Mononuclear cell (primary cell): ENCODE measurements around the gene INPP5K. TPM values are rescaled to one million over a fixed set of nuclear protein-coding genes. Genes with fewer than 3 reads are reported as not detected.
A peak's percentile ranks its signal among the peaks of the same experiment; 100 is the strongest.
"Not testable (repeated sequence)": the region's sequence is repeated elsewhere in the genome, so short reads cannot be mapped to it uniquely, and the experiment has no call there.

Experiments
- H3K27me3 ChIP-seq: 2 replicates; pipeline ENCODE4 v1.6.0; 2011; ENCODE audit warnings: low read length, control low read depth; ENCODE audit not compliant: insufficient read depth
- H3K4me1 ChIP-seq: 2 replicates; pipeline ENCODE4 v1.5.1; 2011; ENCODE audit warnings: mild to moderate bottlenecking, low read length, control low read depth; ENCODE audit not compliant: insufficient read depth
- H3K4me3 ChIP-seq: 2 replicates; pipeline ENCODE4 v1.5.1; 2011; ENCODE audit warnings: mild to moderate bottlenecking, low read length, moderate library complexity
- H3K9me3 ChIP-seq: 2 replicates; pipeline ENCODE4 v1.5.1; 2011; ENCODE audit warnings: low read depth, mild to moderate bottlenecking, control low read depth, low read length
- total RNA-seq: library from RNA; depleted of rRNA; stranded (reverse); fragments of >200 nt; gene quantifications from one replicate; pipeline ENCODE4 v1.2.3, GENCODE V29; 2012

INPP5K gene
- 102 TPM for total RNA-seq

DNA sequence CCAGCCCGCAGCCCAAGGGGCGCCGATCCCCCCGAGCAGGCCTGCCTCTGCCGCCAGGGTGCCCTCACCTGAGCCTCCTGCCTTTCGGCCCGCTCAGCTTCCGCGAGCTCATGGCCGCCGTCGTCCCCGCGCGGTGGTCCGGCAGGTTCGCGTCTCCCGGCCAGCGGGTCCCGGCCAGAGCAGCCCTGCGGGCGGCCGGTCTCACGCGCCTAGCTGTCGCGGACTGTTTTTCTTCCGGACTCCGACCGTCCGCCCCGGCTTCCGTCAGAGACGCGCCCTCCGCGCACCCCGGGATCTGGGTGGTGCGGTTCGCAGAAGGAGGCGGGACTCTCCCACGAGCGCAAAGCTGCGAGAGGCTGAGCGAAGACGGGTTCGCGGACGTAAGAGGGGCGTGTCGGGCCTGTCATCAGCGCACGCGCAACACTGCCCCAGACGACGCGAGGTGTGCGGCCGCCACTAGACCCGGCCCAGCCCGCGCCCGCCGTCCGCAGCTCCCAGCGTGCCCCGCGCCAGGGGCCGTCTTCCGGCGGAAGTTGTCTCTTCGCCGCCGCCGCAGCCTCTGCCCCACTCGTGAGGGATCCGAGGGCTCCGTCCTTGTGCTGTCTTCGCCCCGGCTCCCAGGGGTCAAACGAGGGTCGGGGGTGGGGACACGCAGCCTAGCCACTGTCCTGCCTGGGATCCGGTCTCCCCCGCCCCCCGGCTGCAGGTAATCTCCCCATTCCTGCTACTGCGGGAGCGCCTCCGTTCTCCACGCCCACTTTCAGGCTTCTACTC is at the start of gene INPP5K:
INPP5K (minus strand) TSS at position 225 of the 774 bp plus-strand sequence; CDS start at position 112, 113 bp downstream.
- Histone ChIP-seq H3K9me3 (no peaks in the 10 kb centered on the region), H3K4me3 (peak within 1 kb of the TSS; percentile 92), H3K4me1 (peaks cover 28% of the 10 kb centered on the region), H3K27me3 (no peaks in the 10 kb centered on the region)

- H3K27me3 ChIP-seq: no peaks in the 10 kb centered on the region
- H3K9me3 ChIP-seq: no peaks in the 10 kb centered on the region
- H3K4me3 ChIP-seq: no peak overlapping the region
- peaks cover 36% of the 10 kb centered on the region for H3K4me1 ChIP-seq
These were observed 49.5 kb upstream of the INPP5K start for GRCh38 chr17:1565877-1566276.

DNA sequence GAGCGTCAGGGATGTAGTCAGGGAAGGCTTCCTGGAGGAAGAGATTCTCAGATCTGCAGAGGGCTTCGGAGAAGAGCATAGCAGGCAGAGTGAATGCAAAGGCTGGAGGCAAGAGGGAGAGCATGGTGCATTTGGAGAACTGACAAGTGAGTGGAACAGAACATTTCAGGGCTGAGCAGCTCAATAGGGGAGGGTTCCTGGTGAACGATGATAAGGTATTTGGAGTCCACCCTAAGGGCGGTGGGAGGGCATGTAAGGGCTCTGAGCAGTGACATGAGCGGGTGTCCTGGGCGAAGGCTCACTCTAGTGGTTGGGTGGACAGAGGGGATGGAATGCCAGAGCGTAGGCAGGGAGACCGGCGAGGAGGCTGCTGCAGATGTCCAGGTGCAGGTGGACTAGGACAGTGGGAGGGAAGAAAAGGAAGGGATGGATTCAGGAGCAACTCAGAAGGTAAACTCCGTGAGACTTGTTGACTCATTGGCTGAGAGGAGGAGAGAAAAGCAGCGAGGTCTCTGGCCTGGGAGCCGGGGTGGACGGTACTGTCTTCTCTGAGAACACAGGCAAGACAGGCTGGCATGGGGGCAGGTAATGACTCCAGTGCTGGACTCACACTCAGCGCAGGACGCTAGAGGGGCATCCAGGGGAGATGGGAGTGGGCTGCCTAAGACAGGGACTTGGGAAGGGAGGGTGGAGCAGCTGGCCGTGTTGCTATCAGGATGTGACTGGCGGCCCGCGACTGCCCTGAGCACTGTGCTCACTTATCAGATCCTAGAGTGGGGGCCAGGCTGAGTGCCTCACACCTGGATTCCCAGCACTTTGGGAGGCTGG is 47.6 kb upstream of the INPP5K start:
- Histone ChIP-seq H3K4me3 (no peak overlapping the region), H3K9me3 (no peaks in the 10 kb centered on the region), H3K27me3 (no peaks in the 10 kb centered on the region), H3K4me1 (peaks cover 46% of the 10 kb centered on the region)

DNA sequence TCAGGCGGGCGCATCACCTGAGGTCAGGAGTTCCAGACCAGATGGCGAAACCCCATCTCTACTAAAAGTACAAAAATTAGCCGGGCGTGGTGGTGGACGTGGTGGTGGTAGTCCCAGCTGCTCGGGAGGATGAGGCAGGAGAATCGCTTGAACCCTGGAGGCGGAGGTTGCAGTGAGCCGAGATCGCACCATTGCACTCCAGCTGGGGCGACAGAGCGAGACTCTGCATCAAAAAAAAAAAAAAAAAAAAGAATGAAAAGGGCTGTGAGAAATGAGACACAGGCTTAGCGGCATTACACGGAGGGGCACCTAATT is 47.0 kb upstream of the INPP5K start:
- not testable (repeated sequence) for H3K4me3 ChIP-seq, H3K27me3 ChIP-seq, H3K9me3 ChIP-seq
- peaks cover 46% of the 10 kb centered on the region for H3K4me1 ChIP-seq

- no peaks in the 10 kb centered on the region for H3K27me3 ChIP-seq
- H3K4me1 ChIP-seq: peaks cover 41% of the 10 kb centered on the region
- H3K9me3 ChIP-seq: no peaks in the 10 kb centered on the region
- H3K4me3 ChIP-seq: peak overlapping the region; percentile 49
These were observed 45.8 kb upstream of the INPP5K start for GRCh38 chr17:1562176-1562643.

DNA sequence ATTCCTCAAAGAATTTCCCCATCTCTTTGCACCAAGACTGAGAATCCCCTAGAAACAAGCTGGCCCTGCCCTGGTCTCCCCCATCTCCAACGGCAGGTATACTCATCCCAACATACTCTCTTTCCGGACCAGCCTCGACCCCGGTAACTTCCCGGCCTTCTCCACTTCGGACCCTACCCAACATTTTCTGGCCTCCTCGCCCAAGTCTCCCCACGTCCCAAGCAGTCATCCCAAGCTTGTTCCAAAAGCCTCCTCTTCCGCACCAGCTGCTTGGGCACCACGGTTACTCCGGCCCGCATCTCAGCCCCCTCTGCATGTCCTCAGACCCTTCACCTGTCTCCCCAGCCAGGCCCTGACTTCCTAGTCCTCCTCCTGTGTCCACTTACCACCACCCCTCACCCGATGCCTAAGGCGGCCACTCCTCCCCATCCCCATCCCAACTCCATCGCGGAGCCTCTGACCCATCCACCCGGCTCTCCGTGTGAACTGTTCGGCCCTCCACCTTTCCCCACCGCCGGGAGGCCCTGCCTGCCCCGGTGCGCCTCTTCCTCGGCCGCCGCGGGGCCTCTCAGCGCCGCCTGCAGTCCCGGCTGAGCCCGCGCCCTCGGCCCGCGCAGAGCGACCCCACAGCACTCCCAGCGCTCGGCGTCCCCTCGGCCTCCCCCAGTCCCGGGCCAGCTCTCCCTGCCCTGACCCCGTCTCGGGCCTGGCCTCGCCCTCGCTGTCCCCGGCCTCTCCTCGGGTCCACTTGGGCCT is 45.2 kb upstream of the INPP5K start:
- H3K4me3 ChIP-seq: peak overlapping the region; percentile 49
- H3K4me1 ChIP-seq: peaks cover 41% of the 10 kb centered on the region
- no peaks in the 10 kb centered on the region for H3K9me3 ChIP-seq
- H3K27me3 ChIP-seq: no peaks in the 10 kb centered on the region

DNA sequence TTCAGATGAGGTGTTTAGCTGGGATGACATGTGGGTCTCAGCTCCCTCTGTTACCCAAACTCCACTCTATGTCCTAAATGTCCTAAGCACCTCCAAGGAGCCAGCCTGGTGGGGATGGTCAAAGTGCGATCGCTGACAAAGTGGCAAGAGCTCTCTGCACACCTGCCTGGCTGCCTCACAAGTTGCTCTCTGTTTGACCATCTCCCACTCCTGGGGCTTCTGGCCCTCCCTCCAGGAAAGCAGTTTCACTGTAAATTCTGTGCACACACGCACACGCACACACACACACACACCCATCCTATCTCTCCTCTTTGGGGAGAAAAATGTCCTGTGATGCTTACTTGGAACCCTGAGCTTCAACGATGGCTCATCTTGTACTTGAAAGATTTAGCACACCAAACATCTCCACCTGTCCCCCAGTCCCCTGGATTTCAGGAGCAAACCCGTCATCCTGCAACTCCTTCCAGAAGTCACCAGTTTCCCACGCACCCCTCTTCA is 44.5 kb upstream of the INPP5K start:
- Histone ChIP-seq H3K4me1 (peaks cover 41% of the 10 kb centered on the region), H3K4me3 (no peak overlapping the region), H3K9me3 (no peaks in the 10 kb centered on the region), H3K27me3 (no peaks in the 10 kb centered on the region)

DNA sequence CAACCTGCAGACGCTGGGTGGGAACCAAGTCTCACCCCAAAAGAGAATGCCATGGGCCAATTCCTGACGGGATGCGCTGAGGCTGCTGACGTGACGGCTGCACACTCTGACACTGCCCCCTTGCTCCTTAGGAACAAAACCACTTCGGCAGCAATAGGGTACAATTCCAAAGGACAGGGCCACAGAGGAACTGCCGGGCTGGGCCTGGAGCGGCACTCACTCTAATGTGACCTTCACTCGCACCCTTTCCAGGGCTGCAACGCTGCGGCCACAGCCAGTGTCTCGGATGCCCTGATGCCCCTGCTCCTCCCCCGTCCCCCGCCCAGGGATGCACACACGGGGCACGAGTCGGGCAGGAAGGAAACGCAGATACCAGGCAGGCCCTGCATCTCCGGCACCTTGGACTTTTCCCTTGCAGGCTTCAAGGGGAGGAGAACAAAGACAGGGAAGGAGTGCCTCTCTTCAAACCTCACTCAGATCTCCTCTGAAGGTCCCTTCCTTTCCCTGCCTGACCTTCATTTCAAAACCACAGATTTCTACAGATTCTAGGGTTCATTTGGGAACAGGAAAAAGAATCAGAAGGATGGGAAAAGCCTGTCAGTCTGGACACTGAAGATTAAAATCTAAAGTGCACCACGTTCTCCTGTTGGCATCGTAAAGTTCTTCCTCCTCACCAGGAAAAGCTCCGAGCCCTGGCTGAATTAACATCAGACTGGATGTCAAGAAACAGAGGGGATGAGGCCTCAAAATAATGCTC is 43.9 kb upstream of the INPP5K start:
- Histone ChIP-seq H3K4me1 (peaks cover 45% of the 10 kb centered on the region), H3K9me3 (no peaks in the 10 kb centered on the region), H3K4me3 (no peak overlapping the region), H3K27me3 (no peaks in the 10 kb centered on the region)

DNA sequence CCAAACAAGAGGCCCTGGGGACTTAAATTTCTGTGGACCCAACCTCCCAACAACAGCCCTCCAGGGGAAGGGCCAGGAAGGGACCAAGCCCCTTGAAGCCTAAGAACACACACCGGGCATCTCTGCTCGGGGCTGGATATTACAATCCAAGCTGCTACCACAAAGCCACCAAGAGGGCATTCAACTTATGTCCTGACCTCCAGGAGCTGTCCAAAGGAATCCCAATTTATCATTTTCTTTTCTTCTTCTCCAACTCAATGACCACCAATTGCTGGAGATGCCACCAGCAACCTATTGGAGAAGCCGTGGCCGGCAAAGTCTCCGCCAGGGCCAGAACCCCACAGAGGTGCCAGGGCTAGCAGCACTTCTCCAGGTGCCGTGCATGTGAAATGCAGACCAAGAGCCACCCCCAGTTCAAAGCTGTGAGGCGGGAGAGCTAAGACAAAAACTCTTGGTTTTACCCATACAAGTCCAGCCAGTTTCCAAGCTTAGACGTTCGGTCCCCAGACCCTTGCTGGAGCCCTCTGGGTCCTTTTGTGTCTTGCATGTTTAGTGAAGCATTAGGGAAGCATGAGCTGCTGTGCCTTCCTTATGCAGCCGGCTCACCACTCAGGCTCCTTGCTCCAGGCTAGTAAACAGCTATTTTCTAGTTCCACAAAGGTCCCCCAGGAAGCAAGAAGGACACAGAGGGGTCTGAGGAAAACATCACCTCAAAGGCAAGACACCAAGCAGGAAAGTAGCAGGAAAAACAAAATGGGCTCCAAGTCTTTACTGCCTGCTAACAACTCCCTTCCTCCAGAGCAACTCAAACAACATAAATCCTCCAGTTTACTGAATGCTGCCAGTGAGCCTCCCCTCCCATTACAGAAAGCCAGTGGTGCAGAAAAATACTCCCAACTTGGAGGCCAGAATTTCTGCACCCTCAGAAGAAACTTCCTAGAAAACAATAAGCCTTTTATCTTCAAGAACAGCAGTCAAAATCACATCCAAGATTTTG is 42.9 kb upstream of the INPP5K start:
- no peaks in the 10 kb centered on the region for H3K9me3 ChIP-seq

GRCh38 chr17:1558401-1558800 is 42.0 kb upstream of the INPP5K start:
- Histone ChIP-seq H3K4me3 (no peak overlapping the region), H3K4me1 (peaks cover 58% of the 10 kb centered on the region), H3K27me3 (no peaks in the 10 kb centered on the region), H3K9me3 (no peaks in the 10 kb centered on the region)

More for the DNA sequence above, 42.9 kb upstream of the INPP5K start:
- Histone ChIP-seq H3K4me3 (no peak overlapping the region), H3K4me1 (peaks cover 55% of the 10 kb centered on the region), H3K27me3 (no peaks in the 10 kb centered on the region)

DNA sequence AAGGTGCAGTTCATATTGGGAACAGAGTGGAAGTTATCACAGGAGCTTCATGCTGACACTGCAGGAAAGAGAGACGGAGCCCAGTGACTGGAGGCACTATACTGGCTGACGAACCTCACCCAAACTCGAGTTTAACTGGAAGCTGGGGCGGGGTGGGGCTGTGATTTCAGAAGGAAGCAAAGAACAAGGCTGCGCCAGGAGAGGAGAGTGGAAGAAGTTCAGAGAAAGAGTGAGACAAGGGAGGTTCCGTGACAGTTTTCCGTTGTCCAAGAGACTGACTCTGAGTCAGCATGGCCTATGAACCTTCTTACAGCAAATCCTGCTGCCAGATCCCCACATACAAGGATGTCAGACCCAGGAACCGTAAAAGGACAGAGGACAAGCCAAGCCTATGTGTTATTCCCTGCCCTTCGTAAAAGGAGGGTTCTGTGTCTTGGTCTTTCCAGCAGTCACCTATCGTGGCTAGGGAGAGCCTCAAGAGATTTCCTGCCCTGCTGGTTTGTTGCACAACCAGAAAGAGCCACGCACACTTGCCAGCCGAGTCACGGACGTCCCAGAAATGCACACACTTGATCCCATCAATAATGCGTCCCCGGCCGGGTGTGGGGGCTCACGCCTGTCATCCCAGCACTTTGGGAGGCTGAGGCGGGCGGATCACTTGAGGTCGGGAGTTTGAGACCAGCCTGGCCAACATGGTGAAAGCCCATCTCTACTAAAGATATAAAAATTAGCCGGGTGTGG is 41.1 kb upstream of the INPP5K start:
- Histone ChIP-seq H3K4me1 (peaks cover 52% of the 10 kb centered on the region), H3K9me3 (no peaks in the 10 kb centered on the region), H3K4me3 (no peak overlapping the region), H3K27me3 (no peaks in the 10 kb centered on the region)

DNA sequence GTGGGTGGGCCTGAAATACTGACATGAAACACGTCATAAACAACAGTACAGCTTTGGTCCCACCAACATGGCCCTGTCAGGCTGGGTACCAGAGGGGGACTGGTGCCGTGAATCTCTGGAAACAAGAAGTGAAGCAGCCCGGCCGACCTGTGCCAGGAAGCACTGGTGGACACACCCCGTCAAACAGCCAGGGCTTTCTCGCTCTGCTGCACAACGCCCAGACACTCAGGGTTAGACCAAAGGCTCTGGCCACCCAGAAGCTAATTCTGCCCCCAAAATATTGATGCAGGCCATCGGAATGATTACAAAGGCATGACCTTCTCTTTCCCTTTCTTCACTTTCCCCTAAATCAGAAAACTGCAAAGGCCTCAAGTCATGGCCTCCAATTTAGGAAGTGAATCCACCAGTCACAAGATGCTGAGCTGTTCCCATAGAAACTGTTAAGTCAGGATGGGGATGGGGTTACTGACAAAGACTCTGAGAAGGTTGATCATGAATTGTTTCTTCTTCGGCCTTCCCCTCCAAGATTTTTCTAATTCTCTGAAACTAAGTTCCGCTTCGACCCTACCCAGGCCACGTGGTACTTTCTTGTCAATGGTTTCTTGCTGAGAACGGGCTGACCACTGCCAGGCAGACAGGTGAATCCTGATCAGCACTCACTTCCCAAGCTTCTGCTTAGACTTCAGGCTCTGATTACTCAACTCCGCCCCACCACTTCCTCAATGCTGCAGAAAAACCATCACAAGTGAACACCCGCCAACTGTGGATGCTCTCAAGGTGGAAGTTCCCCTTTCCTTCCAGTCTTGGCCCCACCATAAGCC is 39.4 kb upstream of the INPP5K start:
- no peak overlapping the region for H3K4me3 ChIP-seq
- H3K27me3 ChIP-seq: no peaks in the 10 kb centered on the region
- H3K4me1 ChIP-seq: peaks cover 43% of the 10 kb centered on the region
- no peaks in the 10 kb centered on the region for H3K9me3 ChIP-seq
